GM11168 (cell line): ENCODE results near the gene KNL1.

Experiments
- in situ Hi-C: fragments of 300-500 bp; cut with MboI; formaldehyde crosslinking; loops from one replicate; pipeline ENCODE4 v1.12.0; 2022; ENCODE audit warnings: low sequenced_read_pairs; ENCODE audit not compliant: unreplicated experiment

KNL1 gene

DNA sequence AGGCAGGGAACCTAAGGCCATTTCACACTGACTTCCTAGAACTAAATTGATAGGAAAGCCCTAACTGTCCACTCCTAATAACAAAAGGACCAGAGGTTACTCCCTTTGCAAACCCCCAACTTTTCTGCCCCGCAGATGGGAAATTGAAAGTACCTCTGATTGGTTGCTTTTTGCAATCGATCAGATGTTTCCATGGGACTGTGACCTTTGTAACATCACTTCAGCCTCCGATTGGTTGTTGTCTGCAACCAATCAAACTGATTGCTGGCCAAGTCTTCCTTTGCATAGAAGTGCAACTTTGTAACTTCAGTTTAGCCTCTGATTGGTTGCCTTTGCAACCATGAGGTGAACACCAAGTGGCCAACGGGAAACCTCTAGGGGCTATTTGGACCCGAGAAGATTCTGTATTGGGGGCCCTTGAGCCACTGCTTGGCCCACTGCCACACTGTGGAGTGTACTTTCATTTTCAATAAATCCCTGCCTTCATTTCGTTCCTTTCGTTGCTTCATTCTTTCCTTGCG is 11.3 kb upstream of the KNL1 start:
- in situ Hi-C loops, result no loop called here

DNA sequence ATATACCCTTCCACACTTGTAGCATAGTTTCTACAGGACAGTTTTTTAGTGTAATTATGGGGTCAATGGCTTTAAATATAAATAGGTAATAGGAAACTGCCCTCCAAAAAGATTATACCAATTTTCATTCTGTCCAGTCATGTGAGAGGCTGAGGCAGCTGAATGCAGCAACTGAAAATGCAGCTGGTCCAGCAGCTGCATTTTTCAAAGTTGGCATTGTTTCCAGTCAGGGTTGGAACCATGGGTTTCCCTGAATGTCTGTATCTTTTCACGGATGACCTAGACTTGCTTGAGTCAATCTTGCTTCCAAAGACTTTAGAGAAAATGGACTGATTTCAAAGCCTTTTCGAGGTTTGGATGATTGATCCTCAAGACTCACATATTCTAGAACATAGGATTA is 9.9 kb upstream of the KNL1 start:
- in situ Hi-C loops, result no loop called here

DNA sequence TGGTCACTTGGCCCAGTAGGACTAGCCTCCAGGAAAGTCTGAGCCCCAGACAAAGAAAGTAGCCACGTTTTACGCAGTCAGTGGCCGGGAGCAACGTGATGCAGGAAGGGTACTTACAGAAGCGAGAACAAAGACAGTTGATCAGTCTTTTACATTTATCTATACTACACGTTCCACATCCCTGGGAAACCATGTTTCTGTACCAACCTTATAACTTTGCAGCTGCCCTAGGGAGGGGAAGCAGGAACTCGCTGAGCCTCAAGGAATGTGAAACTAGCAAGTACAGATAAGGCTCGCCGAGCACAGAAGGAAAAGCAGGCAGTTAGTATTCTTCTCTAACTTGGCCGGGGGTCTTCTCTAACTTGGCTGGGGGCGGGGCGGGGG is 3.4 kb upstream of the KNL1 start:
- in situ Hi-C loops, result no loop called here

DNA sequence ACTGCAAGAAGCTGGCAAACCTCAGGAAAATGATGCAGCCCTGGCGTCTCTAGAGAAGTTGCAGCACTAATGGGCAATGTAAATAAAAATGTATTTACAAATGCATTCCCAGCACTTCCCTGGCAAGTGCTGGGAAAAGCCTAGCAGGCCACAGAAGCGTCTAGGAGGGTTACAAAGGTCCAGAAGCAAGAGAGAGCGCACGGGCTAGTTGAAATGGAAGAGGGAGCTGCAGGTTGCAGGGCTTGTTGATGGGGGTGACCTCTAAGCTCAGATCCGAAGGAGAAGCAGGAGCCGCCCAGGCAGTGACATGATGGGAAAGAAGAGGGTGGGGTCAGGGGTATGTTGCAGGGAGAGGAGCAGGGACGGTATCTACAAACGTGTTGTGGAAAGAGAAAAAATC is 2.7 kb upstream of the KNL1 start:
- in situ Hi-C loops, result no loop called here

DNA sequence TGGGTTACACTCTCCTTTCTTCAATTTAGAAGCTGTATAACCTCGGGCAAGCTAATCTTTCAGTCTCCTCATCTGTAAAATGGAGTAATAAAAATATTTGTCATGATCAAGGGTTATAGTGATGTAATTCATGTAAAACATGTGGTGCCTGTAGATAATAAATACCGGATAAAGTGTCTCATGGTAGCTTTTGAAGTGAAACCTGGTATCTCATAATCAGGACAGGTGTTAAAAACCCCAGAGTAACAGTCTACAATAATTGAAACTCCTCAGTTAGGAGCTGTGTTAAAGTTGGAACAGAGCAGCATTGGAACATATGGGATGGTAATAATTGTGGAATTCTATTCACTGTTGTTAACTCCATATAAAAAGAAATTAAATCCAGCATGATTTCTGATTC is 884 bp upstream of the KNL1 start:
- in situ Hi-C loops, result no loop called here

DNA sequence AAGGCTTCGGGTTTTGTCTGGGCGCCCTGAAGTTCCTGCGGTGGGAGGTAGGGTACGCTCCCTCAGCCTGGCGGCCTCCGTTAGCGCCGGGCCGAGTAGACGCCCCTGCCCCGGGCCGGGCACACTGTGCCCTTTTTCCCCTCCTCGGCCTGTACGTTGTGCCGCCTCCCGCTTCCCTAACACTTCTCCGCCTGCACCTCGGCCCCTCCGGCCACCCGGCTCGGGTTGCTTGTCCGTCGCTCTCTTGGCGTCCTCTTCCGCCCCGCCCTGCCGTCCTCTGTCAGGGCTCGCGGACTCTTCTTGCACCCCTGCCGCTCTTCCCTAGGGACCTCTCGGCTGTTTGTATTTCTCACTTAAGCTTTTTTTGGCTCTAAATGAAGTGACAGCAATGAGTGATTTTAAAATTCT is 384 bp downstream of the KNL1 start:
- in situ Hi-C loops, result no loop called here

DNA sequence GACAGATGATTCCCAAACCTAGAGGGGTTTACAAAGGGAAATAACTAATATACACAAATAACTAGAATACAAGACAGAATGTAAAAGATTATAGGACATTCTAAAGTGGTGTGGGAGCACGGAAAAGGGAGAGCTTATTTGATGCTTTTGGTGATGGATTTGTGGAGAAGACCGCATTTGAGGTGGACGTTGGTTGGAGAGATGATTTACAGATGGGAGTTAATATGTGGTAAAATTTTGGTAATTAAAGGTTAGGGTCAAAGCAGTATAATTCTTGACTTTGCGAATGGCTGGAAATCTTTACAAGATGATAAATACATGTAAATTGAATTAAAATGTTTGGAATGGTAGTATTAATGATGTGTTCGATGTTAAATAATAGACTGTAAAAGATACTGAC is 1.2 kb downstream of the KNL1 start:
- in situ Hi-C loops, result no loop called here

DNA sequence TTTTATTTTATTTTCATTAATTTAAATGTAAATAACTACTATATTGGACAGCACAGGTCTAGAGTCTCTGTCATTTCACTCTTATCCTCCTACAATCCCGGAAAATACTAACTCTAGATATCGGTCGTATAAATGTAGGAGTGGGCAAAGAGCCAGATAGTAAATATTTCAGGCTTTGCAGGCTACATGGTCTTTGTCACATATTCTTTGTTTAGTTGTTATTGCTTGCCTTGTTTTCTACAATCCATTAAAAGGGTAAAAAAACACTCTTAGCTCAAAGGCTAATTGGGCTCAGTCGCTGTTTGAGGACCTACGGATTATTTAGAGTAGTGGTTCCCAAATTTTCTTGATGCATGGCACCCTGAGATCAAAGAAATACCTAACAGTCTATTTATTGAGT is 1.7 kb downstream of the KNL1 start:
- in situ Hi-C loops, result no loop called here

DNA sequence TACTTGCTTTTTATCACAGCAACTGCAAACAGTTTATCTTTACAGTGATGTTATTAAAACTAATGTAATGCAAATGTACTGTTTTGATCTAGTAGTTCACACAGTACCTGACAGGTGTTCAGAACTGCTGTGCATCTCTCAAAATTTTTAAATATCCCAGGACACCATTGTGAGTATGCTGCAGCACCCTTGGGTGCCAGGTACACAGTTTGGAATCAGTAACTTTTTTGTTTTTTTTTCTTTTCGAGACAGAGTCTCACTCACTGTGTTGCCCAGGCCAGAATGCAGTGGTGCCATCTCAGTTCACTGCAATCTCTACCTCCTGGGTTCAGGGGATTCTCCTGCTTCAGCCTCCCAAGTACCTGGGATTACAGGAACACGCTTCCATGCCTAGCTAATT is 3.0 kb downstream of the KNL1 start:
- in situ Hi-C loops, result no loop called here

DNA sequence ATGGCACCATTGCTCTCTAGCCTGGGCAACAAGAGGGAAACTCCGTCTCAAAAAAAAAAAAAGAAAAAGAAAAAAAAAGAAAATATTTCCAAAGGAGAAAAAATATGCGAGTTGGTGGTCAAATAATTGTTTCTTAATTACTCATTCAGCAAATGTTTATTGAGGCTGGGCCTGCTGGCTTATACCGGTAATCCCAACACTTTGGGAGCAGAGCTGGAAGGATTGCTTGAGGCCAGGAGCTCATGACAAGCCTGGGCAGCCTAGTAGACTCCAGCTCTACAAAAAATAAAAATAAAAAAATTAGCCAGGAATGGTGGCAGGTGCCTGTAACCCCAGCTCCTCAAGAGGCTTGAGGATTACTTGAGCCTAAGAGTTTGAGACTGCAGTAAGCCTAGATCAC is 4.1 kb downstream of the KNL1 start:
- in situ Hi-C loops, result no loop called here

DNA sequence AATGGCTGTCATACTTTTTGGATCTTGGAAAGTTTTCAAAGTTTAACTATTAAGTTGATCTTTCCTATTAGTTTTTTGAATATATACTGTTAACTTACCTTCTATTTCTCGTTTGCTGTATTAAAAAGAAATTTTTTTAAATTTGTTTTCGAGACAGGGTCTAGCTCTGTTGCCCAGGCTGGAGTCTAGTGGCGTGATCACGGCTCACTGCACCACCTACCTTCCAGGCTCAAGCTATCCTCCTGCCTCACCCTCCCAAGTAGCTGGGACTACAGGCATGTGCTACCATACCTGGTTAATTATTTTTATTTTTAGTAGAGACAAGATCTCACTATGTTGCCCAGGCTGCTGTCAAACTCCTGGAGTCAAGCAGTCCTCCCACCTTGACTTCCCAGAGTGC is 4.6 kb downstream of the KNL1 start:
- in situ Hi-C loops, result no loop called here

DNA sequence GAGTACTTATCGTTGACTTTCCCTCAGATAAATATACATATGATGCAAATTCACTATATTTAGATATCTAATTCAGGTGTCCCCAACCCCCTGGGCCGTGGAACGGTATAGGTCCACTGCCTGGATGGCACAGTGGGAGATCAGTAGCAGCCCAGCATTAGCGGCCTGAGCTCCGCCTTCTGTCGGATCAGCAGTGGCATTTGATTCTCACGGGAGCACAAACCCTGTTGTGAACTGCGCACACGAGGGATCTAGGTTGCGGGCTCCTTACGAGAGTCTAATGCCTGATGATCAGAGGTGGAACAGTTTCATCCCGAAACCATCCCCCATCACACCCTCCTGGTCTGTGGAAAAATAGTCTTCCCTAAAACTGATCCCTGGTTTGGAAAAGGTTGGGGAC is 6.9 kb downstream of the KNL1 start:
- in situ Hi-C loops, result no loop called here

DNA sequence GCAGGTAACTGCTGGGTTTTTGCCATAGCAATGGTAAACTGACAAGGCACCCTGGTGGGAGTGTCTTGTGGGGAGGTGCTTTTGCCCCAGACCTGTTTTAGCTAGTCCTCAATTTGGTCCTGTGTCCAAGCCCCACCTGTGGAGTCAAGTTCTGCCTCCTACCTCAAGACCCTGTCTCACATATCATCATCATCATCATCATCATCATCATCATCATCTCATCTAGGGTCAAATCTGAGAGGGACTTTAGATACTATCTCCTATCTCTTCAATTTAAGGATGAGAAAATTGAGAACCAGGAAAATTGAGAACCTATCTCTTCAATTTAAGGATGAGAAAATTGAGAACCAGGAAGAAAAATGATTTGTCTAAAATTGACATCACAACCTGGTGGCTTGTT is 9.9 kb downstream of the KNL1 start:
- in situ Hi-C loops, result no loop called here

DNA sequence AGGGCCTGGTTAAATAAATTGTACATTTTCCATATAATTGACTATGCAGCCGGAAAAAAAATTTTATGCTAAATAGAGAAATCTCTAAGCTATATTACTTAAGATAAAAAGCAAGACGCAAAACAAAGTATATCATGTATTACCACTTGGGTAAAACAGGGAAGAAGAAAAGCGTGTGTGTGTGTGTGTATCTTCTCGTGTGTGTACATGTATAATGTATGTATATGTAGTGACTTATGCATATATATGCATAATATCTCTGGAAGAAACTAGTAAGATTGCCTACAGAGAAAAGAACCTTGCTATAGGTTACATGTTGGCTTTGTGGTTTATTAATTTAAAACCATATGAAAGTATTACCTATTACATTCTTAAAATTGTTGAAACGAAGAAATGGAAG is 19.0 kb downstream of the KNL1 start:
- in situ Hi-C loops, result no loop called here

DNA sequence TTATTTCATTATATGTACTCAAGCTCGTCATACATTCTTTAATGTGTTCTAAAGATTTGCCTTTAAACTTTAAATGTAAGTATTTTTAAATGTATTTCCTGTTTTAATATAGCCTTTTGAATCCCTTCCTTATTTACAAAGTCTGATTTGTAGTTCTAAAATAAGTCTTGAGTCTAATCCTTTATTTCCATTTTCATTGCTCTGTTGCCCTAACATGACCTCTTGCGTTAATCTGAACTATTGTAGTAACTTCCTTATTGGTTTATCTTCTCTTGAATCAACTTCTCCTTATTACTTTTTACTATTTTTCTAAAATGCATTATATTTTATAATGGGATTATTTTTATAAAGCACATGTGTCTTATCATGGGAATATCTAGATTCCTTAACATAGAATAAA is 24.0 kb downstream of the KNL1 start:
- in situ Hi-C loops, result no loop called here

DNA sequence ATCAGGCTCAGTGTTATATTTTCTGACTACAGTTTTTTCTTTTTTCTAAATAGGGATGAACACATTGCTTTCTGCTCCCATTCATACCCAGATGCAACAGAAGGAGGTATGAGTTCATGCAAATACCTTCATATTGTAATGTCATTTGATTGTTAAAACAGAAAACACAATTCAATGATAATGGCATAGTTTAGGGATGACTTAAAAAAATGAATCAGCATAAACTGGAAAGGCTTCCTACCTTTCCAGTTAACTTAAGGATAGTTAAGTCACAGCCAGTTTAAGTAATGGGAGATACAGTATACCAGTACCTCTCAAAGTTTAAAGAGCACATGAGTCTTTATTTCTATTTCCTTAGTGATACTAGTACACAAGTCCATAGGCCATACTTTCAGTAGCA is 24.9 kb downstream of the KNL1 start:
- in situ Hi-C loops, result no loop called here

DNA sequence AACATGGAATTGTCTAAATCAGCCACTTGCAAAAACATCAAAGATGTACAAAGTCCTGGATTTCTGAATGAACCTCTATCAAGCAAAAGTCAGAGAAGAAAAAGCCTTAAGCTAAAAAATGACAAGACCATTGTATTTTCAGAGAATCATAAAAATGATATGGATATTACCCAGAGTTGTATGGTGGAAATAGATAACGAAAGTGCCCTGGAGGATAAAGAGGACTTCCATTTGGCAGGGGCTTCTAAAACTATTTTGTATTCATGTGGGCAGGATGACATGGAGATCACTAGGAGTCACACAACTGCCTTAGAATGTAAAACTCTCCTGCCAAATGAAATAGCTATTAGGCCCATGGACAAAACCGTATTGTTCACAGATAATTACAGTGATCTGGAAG is 29.3 kb downstream of the KNL1 start:
- in situ Hi-C loops, result no loop called here

DNA sequence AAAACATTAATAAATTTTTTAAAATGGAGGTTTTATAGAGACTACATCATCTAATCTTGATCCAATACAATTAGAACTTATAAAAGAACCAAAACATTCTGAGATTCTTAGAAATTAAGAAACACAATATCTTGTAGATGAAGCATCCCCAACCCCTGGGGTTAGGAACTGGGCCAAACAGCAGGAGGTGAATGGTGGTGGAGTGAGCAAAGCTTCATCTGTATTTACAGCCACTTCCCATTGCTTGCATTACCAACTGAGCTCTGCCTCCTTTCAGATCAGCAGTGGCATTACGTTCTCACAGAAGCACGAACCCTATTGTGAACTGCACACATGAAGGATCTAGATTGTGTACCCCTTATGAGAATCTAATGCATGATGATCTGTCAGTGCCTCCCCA is 36.3 kb downstream of the KNL1 start:
- in situ Hi-C loops, result no loop called here

DNA sequence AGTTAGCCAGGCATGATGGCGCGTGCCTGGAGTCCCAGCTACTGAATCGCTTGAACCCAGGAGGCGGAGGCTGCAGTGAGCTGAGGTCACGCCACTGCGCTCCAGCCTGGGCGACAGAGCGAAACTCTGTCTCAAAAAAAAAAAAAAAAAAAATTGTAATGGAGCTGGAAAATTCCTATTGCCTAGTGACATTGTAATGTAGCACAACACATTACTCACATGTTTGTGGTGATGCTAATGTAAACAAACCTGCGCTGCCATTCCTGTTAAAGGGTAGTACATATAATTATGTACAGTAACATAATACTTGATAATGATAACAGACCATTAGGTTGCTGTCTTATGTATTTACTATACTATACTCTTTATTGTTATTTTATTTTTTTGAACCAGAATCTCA is 39.1 kb downstream of the KNL1 start:
- in situ Hi-C loops, result no loop called here

DNA sequence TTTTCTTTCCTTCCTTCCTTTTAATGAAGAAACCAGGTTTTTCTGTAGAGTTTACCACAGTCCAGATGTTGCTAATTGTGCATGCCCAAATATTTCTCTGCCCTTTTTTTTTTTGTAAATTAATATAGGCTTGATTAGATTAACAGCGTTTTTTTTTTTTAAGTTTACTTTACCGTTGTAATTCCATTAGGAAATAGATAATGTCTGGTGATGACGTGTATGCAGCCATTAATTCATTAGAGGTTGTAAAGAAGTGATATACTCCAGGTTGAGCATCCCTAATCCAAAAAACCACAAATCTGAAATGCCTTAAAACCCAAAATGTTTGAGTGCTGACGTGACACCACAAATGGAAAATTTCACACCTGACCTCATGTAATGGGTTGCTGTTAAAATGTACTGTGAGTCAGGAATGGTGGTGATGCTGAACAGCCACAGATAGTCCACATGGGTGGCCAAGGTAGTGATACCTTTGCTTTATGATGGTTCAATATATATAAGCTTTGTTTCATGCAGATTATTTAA is 43.2 kb downstream of the KNL1 start:
- in situ Hi-C loops, result no loop called here

DNA sequence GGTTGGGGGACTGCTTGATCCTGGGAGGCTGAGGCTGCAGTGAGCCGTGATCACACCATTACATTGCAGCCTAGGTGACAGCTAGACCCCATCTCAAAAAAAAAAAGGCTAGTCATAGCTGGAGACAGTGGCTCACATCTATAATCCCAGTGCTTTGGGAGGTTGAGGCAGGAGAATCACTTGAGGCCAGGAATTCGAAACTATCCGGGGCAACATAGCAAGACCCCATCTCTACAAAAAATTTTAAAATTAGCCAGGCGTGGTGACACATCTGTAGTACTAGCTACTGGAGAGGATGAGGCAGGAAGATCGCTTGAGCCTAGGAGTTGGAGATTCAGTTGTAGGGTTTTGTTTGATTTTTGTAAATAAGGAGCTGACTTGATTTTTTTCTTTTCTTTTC is 45.6 kb downstream of the KNL1 start:
- in situ Hi-C loops, result no loop called here

DNA sequence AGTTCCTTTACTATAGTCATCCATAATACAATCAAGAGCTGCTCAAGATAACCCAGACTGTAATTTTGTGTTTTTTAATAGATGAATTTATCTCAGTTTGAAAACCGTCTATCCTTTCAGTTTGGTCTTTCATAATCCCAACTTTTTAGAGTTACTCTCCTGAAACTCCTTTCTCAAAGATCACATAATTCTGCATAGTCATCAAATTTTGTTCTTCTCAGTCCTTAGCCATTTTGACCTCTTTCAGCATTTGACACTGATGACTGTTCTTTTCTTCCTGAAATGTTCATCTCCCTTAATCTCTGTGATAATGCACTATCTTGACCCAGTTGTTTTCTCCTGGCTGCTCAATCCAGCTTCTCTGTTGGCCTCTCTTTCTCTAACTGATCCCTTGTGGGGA is 53.5 kb downstream of the KNL1 start:
- in situ Hi-C loops, result no loop called here

DNA sequence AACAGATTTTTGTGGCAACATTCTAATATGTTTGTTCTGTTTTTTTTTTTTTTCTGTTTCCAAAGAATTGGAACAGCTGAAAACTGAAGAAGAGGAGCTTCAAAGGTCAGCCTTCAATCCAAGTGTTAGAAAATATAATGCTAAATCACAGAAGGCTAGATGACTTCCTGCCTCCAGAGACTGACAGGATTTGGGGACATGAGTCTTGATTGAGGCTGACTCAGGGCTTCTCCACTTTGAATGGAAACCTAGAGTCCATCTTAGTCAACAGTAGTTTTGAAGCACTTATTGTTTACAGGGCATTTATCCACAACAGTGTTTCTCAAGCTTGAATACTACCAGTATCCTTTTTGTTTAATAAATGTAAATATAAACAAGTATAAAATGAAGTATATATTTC is 56.4 kb downstream of the KNL1 start:
- in situ Hi-C loops, result no loop called here
